GM18498 (cell line): ENCODE data around the gene LILRB4.
"Not testable (repeated sequence)": the region's sequence is repeated elsewhere in the genome, so short reads cannot be mapped to it uniquely, and the experiment has no call there.

Source experiments
- ATAC-seq: cut with Tn5 transposase; IDR thresholded peaks from one replicate; pipeline ENCODE4 v1.9.1; 2021; ENCODE audit warnings: mild to moderate bottlenecking, moderate library complexity; ENCODE audit not compliant: unreplicated experiment

The LILRB4 gene

GRCh38 chr19:54691582-54692297, 29.0 kb downstream of the LILRB4 start:
- ATAC-seq = no peak

GRCh38 chr19:54692298-54692615, 29.5 kb downstream of the LILRB4 start:
- ATAC-seq = no peak

GRCh38 chr19:54694648-54695047, 31.9 kb downstream of the LILRB4 start:
- ATAC-seq = no peak

- ATAC-seq = no peak
Measured at GRCh38 chr19:54696117-54696548, 33.3 kb downstream of the LILRB4 start.

GRCh38 chr19:54696766-54697165, 34.0 kb downstream of the LILRB4 start:
- no peak for ATAC-seq

- ATAC-seq = not testable (repeated sequence)
Measured at GRCh38 chr19:54697716-54698115, 34.9 kb downstream of the LILRB4 start.

GRCh38 chr19:54704928-54705327, 42.1 kb downstream of the LILRB4 start:
- ATAC-seq = no peak

- ATAC-seq = no peak
Measured at GRCh38 chr19:54707962-54708361, 45.2 kb downstream of the LILRB4 start.

GRCh38 chr19:54708781-54709180, 46.0 kb downstream of the LILRB4 start:
- no peak for ATAC-seq

- no peak for ATAC-seq
Measured at GRCh38 chr19:54709212-54709948, 46.6 kb downstream of the LILRB4 start.

- not testable (repeated sequence) for ATAC-seq
Measured at GRCh38 chr19:54709956-54710355, 47.2 kb downstream of the LILRB4 start.
